ENCODE measurements around the gene ACP4. TPM values are rescaled to one million over a fixed set of nuclear protein-coding genes. Genes with fewer than 3 reads are reported as not detected.
"Not testable (repeated sequence)": the region's sequence is repeated elsewhere in the genome, so short reads cannot be mapped to it uniquely, and the experiment has no call there.

ACP4 gene
- total RNA-seq, 2 experiments from 2014 or later = not detected

GRCh38 chr19:50796128-50796633 is 6.0 kb downstream of the ACP4 start:
- peaks cover 14% of the 10 kb centered on the region for H3K4me1 Mint-ChIP-seq
- H3K36me3 Mint-ChIP-seq = peaks cover 25% of the 10 kb centered on the region
- H3K27me3 Mint-ChIP-seq = no peaks in the 10 kb centered on the region
- H3K27ac Mint-ChIP-seq = no peak overlapping the region
- no peak for DNase-seq
- H3K4me3 Mint-ChIP-seq = no peak overlapping the region
- CTCF ChIA-PET = no interaction called here
- ATAC-seq = no peak
- no peaks in the 10 kb centered on the region for H3K9me3 Mint-ChIP-seq (ENCODE audit: low read depth)

- CTCF ChIA-PET = no interaction called here
- Mint-ChIP-seq H3K27me3 (no peaks in the 10 kb centered on the region), H3K36me3 (peaks cover 28% of the 10 kb centered on the region), H3K27ac (no peak overlapping the region), H3K9me3 (ENCODE audit: low read depth) (no peaks in the 10 kb centered on the region), H3K4me1 (peaks cover 17% of the 10 kb centered on the region), H3K4me3 (no peak overlapping the region)
- ATAC-seq (no peak), DNase-seq (no peak)
These were observed 6.6 kb downstream of the ACP4 start for GRCh38 chr19:50796634-50797428.

GRCh38 chr19:50797429-50797780 is 7.2 kb downstream of the ACP4 start:
- H3K27ac Mint-ChIP-seq = no peak overlapping the region
- no peak overlapping the region for H3K4me3 Mint-ChIP-seq
- DNase-seq (no peak), ATAC-seq (no peak)
- peaks cover 34% of the 10 kb centered on the region for H3K36me3 Mint-ChIP-seq
- H3K4me1 Mint-ChIP-seq = peaks cover 22% of the 10 kb centered on the region
- H3K27me3 Mint-ChIP-seq = no peaks in the 10 kb centered on the region
- no peaks in the 10 kb centered on the region for H3K9me3 Mint-ChIP-seq (ENCODE audit: low read depth)
- CTCF ChIA-PET = no interaction called here

- no peak for ATAC-seq
- no peak for DNase-seq
- peaks cover 40% of the 10 kb centered on the region for H3K36me3 Mint-ChIP-seq
- no peak overlapping the region for H3K27ac Mint-ChIP-seq
- no peak overlapping the region for H3K4me3 Mint-ChIP-seq
- CTCF ChIA-PET = no interaction called here
- H3K4me1 Mint-ChIP-seq = peaks cover 29% of the 10 kb centered on the region
- no peaks in the 10 kb centered on the region for H3K27me3 Mint-ChIP-seq
- no peaks in the 10 kb centered on the region for H3K9me3 Mint-ChIP-seq (ENCODE audit: low read depth)
These were observed 7.8 kb downstream of the ACP4 start for GRCh38 chr19:50797781-50798658.

GRCh38 chr19:50798659-50799546 is 8.7 kb downstream of the ACP4 start:
- no peak for ATAC-seq
- peaks cover 30% of the 10 kb centered on the region for H3K4me1 Mint-ChIP-seq
- no peaks in the 10 kb centered on the region for H3K9me3 Mint-ChIP-seq (ENCODE audit: low read depth)
- H3K36me3 Mint-ChIP-seq = peaks cover 47% of the 10 kb centered on the region
- H3K27ac Mint-ChIP-seq = no peak overlapping the region
- H3K27me3 Mint-ChIP-seq = no peaks in the 10 kb centered on the region
- no peak for DNase-seq
- no peak overlapping the region for H3K4me3 Mint-ChIP-seq
- CTCF ChIA-PET = no interaction called here

GRCh38 chr19:50799547-50799851 is 9.3 kb downstream of the ACP4 start:
- Mint-ChIP-seq H3K9me3 (ENCODE audit: low read depth) (no peaks in the 10 kb centered on the region), H3K27me3 (no peaks in the 10 kb centered on the region), H3K36me3 (peaks cover 50% of the 10 kb centered on the region), H3K4me3 (no peak overlapping the region), H3K27ac (no peak overlapping the region), H3K4me1 (peaks cover 28% of the 10 kb centered on the region)
- no peak for ATAC-seq
- DNase-seq = no peak
- CTCF ChIA-PET = no interaction called here

GRCh38 chr19:50801107-50801506 is 10.9 kb downstream of the ACP4 start:
- Mint-ChIP-seq H3K36me3 (peaks cover 47% of the 10 kb centered on the region), H3K4me3 (no peak overlapping the region), H3K9me3 (ENCODE audit: low read depth) (no peaks in the 10 kb centered on the region), H3K27me3 (no peaks in the 10 kb centered on the region), H3K4me1 (peaks cover 36% of the 10 kb centered on the region), H3K27ac (peak overlapping the region; percentile 0)
- ATAC-seq (no peak), DNase-seq (no peak)
- CTCF ChIA-PET = interaction anchor here (0.9 to 1.1 kb wide), 2 partner anchors 17 to 245 kb away, joined by 3 read pairs; no protein-coding TSS in a partner anchor

- Mint-ChIP-seq H3K4me1 (peaks cover 34% of the 10 kb centered on the region), H3K27ac (peak overlapping the region; percentile 99), H3K36me3 (peaks cover 36% of the 10 kb centered on the region), H3K9me3 (ENCODE audit: low read depth) (no peaks in the 10 kb centered on the region), H3K27me3 (no peaks in the 10 kb centered on the region), H3K4me3 (peak overlapping the region; percentile 95)
- DNase-seq = no peak
- no peak for ATAC-seq
- CTCF ChIA-PET = interaction anchor here (1.5 kb wide), 1 partner anchor 118 kb away, joined by 4 read pairs; no protein-coding TSS in a partner anchor
These were observed 13.6 kb downstream of the ACP4 start for GRCh38 chr19:50803633-50804419.

- peak; percentile 98 for ATAC-seq
- DNase-seq = peak; percentile 99
- no peaks in the 10 kb centered on the region for H3K27me3 Mint-ChIP-seq
- CTCF ChIA-PET = interaction anchor here (1.0 to 1.5 kb wide), 3 partner anchors 80 to 447 kb away, joined by 3 to 4 read pairs (median 3); no protein-coding TSS in a partner anchor
- no peaks in the 10 kb centered on the region for H3K9me3 Mint-ChIP-seq (ENCODE audit: low read depth)
- peaks cover 34% of the 10 kb centered on the region for H3K36me3 Mint-ChIP-seq
- H3K4me1 Mint-ChIP-seq = peaks cover 34% of the 10 kb centered on the region
- H3K27ac Mint-ChIP-seq = peak overlapping the region; percentile 99
- peak overlapping the region; percentile 95 for H3K4me3 Mint-ChIP-seq
These were observed 14.4 kb downstream of the ACP4 start for GRCh38 chr19:50804420-50805272.

- CTCF ChIA-PET = interaction anchor here (0.6 kb wide), 1 partner anchor 16 kb away, joined by 3 read pairs; no protein-coding TSS in a partner anchor
- H3K27me3 Mint-ChIP-seq = peaks cover 4% of the 10 kb centered on the region
- DNase-seq (no peak), ATAC-seq (no peak)
- no peak overlapping the region for H3K4me3 Mint-ChIP-seq
- H3K9me3 Mint-ChIP-seq (ENCODE audit: low read depth) = peaks cover 2% of the 10 kb centered on the region
- H3K36me3 Mint-ChIP-seq = peaks cover 3% of the 10 kb centered on the region
- H3K4me1 Mint-ChIP-seq = peaks cover 14% of the 10 kb centered on the region
- H3K27ac Mint-ChIP-seq = no peak overlapping the region
These were observed 18.6 kb downstream of the ACP4 start for GRCh38 chr19:50808856-50809255.

- H3K4me1 Mint-ChIP-seq = peaks cover 11% of the 10 kb centered on the region
- H3K4me3 Mint-ChIP-seq; ATAC-seq; H3K9me3 Mint-ChIP-seq (ENCODE audit: low read depth); DNase-seq; H3K27me3 Mint-ChIP-seq; H3K27ac Mint-ChIP-seq; H3K36me3 Mint-ChIP-seq; CTCF ChIA-PET: not testable (repeated sequence)
These were observed 21.5 kb downstream of the ACP4 start for GRCh38 chr19:50811622-50812238.
